Stomach (tissue), 4 donors: Measurements from ENCODE around the gene ATAD2B.

Experiments used
- EP300 ChIP-seq: sonication (generic); formaldehyde crosslinking; IDR thresholded peaks from one replicate; pipeline ENCODE4 v1.6.1; 2017; ENCODE audit warnings: antibody characterized with exemption
- POLR2AphosphoS5 ChIP-seq, 3 donors: sonication (generic); formaldehyde crosslinking; IDR thresholded peaks; one replicate each; pipeline ENCODE4 v1.6.1; 2016; ENCODE audit warnings: antibody characterized with exemption in 3 of 3

- TF ChIP-seq EP300 (no peak), POLR2AphosphoS5 (IDR thresholded peaks at IDR 0.05) (no peak)
Observed at GRCh38 chr2:23789012-23789411, 137.9 kb downstream of the ATAD2B start.
